Right ventricle myocardium inferior (tissue), 1 donor: ENCODE measurements around the gene GRID1. TPM values are rescaled to one million over a fixed set of nuclear protein-coding genes. Genes with fewer than 3 reads are reported as not detected.
A peak's percentile ranks its signal among the peaks of the same experiment; 100 is the strongest.

Source experiments
- ATAC-seq: fragments of 200-7000 bp; cut with Tn5 transposase; one replicate; pipeline ENCODE4 v1.9.1; 2020; ENCODE audit warnings: mild to moderate bottlenecking, moderate library complexity
- DNase-seq: peaks from one replicate; pipeline ENCODE4 v3.0.0; 2021; ENCODE audit errors: missing footprints
- intact Hi-C: fragments of 100-400 bp; cut with DNase I; formaldehyde crosslinking; loops from one replicate; pipeline ENCODE4 v1.11.0; 2022
- total RNA-seq: library from RNA; stranded (reverse); fragmentation: NEBNext Ultra II Directional; extraction: Animal tissue kit (Norgen Biotek cat#: 25700); gene quantifications from one replicate; pipeline ENCODE4 v1.2.1, GENCODE V29; 2021
- donor health status: DM: no; HTN: yes; CAD: no; lungs with severe emphysema.

The GRID1 gene
- total RNA-seq, 1 donor from 2014 or later: 1.3 TPM

DNA sequence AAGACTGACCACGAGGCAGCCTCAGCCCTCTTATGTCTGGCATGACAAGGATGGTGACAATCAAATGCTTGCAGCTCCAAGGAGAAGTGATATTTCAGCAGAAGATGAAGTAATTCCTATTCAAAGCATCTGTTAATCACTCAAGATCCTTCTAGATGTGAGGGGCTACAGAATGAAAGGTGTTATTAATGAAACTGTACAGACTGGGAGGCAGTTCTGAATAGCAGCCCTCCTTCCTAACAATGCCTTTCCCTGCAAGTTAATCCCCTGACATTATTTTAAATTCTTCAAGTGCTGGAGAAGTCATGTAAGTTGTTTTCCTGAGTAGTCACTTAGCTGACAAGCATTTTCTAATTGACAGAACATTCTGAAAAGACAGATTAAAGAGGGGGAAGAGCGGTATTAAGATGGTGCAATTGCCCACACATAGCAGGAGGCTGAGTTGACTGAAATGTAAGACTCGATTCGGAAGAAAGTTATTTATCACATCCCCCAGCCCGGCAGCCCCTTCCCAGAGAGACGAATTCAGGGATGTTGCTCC is 300.8 kb downstream of the GRID1 start:
- intact Hi-C loops: loop anchor here (5.0 kb wide), 1 partner anchor 68 kb away; no protein-coding TSS in a partner anchor
- no peak for ATAC-seq
- DNase-seq: no peak

DNA sequence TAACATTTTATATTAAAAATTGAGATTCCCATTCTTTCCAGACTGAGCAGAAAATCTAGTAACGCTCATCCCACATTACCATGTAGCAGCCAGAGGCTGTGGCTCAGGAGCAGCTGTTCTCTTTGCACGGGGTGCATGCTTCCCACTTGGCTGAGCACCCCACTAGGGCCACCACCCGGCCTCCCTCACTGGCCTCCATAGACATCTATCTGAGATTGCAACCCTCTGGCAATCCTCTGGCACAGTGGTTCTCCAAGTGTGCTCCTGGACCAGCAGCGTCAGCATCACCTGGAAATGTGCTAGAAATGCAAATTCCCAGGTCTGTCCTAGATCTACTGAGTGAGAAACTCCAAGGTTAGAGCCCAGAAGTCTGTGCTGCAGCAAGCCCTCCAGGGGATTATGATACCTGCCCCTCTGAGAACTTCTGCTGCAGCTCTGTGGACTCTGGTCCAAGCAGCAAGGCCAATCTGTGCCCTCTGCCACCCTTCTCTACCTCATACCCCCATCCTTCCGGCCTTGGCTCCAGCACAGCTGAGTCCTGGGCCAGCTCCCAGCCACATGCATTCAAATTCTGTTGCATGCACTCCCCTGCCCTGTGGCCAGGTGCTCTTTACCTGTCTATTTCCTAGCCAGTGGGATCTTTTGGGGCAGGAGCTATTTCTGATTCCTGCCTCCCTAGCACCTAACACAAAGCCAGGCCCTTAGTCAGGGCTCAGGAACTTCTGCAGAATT is 301.5 kb downstream of the GRID1 start:
- DNase-seq (no peak), ATAC-seq (no peak)
- intact Hi-C loops: loop anchor here (5.0 kb wide), 1 partner anchor 68 kb away; no protein-coding TSS in a partner anchor

DNA sequence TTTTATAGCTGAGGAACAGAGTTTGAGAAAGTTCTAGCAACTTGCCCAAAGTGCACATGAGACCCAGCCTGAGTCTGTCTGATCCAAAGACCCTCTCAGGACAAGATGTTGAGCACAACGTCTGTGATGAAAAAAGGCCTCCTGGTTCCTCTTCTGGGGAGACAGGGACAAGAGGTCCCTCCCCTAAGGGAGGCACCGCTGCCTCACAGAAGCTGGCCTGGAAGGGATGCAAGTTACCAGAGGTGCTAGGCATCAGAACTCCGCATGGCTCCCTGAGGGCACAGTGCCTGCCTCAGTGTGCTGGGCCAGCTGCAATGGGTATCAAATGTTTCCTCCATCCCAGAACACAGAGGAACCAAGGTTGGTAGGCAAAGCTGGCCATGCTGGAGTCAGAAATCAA is 302.4 kb downstream of the GRID1 start:
- intact Hi-C loops: no loop called here
- ATAC-seq: no peak
- DNase-seq: no peak

DNA sequence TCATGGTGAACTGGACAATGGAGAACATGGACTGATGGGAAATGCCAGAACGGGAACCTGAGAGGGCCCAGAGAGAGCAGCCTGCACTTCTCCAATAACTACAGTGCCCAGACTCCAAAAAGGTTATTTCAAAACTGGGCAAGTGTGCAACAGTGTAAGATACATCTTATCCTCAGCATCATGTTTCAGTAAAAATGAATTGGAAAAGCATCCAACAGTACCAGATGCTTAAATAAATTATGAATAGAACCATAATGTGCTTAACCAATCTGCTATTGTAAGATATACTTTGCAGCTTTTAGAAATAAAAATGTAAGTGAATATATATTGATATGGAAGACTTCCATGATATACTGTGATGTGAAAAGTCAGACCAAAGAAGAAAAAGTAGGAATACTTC is 303.3 kb downstream of the GRID1 start:
- DNase-seq (no peak), ATAC-seq (no peak)
- intact Hi-C loops: no loop called here

DNA sequence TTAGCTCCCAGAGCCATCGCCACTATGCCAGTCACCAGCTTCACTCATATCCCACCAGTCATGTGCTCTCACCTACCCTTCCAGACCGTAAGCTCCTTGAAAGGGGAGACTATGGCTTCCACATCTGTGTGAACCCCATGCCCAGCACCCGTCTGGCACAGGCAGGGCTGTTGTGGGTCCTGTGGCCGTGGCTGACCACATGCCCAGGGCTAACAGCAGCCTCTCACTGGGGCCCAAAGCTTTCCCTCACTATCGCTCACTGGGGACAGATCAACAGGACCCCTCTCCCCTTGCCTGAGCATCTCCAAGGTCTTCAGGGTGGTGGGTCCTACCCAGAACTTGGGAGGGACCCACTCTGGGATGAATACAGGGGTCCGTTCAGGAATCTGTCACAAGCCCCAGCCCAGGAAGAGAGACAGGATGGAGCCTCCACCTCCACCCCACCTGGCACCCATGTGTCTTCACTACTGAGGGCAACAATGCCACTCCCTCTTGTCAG is 303.9 kb downstream of the GRID1 start:
- no peak for DNase-seq
- intact Hi-C loops: no loop called here
- ATAC-seq: no peak

DNA sequence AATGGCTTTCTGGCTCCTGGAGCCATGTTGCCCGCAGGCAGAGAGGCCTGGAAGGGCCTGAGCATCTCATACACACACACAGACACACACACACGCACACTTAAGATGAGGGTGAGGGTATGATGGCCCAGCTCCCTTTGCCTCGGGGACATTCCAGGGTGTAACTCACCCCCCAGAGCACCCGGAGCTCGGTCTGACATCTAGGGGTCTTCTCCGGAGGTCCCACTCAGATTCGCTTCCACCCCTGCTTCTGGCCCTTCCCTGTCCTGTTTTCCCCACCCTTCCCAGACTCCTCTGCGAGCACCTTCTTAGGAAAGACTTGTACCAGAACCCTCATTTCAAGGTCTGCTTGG is 304.4 kb downstream of the GRID1 start:
- no peak for ATAC-seq
- intact Hi-C loops: no loop called here
- no peak for DNase-seq

DNA sequence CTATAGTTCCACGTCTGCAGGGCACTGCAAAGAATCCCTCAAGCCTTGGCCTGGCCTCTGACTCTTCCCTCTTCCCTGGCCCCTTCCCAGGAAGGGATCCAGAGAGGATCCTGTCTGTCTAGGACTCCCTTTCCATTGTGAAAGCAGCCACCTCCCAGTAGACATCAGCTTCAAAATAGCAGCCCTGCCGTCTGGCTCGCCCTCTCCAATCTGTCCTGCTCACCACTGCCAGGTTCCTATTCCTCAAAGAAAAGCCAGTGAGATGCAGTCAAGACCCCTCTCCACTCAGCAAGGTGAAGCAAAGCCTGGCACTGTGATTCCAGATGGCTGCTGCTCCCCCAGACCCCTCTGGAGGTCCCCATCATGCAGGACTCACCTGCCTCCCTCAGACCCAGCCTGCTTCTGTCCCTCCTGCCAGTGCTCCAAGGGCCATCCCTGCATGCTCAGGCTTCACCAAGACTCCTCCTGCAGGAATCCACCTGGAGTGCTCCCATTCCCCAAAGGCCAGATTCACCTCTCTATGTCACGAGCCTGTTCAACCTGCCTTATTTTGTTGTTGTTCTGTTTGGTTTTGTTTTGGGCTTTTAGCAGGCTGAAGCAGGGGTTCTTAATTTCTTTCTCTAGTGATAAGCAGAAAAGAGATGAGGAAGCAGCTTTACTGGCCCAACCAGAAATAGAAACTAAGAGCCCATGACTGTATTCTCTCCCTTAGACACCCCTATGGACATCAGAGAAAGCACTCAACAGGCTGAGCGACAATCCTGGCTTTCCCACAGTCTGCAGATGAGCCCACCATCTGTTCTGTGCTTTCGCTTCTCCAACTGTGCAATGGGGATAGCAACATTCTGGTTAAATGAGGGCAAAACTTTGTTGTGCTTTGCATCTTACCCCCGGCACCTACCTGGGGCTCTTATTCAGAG is 305.1 kb downstream of the GRID1 start:
- intact Hi-C loops: no loop called here
- no peak for ATAC-seq
- DNase-seq: no peak

DNA sequence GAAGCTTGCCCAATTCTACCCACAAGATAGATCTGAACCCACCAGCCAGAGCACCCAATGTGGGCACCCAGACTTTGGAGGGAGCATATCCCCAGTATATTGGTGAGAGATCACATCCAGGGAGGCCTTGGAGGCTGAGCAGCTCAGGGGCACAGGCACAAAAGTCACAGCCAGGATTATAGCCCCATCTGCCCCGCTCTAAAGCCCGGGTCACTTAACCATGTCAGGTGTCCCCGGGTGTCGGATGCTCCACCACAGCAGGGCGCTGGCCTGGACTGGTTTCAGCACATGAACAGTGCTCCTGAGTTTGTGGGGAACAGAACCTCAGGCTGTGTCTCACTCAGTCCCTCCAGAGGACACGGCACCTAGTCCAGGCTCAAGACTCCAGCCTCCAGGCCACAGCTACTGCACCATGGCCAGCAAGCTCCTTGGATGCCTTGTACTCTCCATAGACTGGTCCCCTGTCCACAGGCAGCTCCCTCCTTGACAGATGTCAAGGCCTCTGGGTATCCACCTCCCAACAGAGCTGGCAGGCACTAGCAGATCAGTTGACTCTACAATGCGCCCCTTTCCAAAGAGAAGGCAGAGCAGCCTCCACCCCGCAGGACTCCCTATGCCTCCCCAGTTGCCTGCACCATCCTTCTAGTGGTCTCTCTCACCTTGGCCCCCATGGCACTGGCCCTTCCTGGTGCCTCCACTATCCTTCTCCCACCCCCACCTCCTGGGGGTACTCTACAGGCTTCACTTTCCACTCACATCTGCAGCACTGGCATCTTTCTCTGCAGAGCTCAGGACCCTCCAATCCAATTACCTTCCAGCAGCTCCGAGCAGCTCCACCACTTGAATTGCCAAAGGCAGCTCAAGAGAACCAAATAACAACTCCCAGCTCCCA is 306.0 kb downstream of the GRID1 start:
- intact Hi-C loops: no loop called here
- no peak for ATAC-seq
- DNase-seq: no peak

DNA sequence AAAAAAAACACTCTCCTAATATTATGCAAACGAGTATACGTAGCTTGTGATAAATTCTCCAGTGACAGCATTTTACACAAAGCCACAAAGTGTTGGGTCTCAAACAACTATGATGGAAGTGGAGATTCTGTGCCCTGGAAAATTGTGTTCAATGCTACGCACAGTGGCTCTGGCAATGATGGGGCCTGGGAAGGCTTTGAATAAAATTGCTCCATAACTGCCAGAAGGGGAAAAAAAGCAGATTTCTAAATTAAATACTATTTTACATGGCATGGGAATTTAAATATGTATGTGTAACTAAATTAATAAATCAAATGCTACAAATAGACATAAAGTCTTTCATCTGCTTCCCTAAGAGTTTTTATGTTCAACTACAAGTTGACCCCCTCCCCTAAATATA is 306.7 kb downstream of the GRID1 start:
- DNase-seq (no peak), ATAC-seq (no peak)
- intact Hi-C loops: no loop called here

DNA sequence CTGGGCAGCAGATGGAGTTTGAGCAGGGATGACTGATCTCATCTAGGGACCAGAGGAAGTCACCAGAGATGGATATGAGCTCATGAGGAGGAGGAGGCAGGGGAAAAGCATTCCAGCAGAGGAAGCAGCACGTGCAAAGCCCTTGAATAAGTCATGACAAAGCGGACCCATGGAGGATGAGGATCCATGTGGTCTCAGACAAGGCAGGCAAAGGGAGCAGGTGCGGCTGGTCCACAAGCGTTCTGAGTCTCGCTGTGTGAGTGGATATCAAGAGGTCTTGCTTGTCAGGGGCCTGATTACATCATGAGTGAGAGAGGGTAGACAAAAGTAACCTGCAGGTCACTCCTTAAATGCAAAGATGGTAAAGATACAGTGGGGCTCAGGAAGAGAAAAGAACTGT is 307.6 kb downstream of the GRID1 start:
- DNase-seq (no peak), ATAC-seq (no peak)
- intact Hi-C loops: no loop called here

DNA sequence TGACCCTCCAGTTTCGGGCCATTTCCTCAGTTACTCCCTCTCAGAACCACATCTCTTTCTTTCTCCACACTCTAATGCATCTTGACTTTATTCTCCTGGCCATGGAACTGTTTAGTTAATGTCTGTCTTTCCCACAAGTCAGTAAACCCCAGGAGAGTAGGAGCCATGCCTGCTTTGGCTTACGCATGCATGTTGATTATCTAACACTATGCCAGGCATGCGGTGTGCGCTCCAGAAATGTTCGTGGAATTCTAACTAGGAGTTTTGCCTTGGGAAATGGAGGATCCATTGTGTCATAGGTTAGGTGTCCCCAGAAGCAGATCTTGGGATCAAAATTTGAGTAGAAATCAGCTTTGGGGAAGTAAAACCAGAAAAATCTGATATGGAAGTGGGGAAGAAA is 308.9 kb downstream of the GRID1 start:
- intact Hi-C loops: no loop called here
- no peak for DNase-seq
- ATAC-seq: peak; percentile 55

DNA sequence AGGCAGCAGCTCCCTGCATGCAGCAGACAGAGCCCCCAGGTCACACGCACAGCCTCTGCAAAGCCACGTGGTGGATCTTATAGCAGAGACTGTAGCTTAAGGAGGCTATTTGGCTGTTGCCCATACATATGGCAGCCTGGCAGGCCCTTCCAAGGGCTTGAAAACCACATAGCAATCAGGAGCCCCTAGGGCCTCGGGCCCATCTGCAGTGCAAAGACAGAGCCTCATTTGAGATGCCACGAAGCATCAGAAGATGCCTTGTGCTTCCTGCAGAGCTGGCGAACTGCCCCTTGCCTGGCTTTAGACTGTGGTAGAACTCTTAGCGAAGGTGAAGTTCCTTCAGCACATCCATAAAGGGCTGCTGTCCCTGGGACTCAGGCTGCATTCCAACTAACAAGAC is 309.9 kb downstream of the GRID1 start:
- ATAC-seq: no peak
- no peak for DNase-seq
- intact Hi-C loops: no loop called here

DNA sequence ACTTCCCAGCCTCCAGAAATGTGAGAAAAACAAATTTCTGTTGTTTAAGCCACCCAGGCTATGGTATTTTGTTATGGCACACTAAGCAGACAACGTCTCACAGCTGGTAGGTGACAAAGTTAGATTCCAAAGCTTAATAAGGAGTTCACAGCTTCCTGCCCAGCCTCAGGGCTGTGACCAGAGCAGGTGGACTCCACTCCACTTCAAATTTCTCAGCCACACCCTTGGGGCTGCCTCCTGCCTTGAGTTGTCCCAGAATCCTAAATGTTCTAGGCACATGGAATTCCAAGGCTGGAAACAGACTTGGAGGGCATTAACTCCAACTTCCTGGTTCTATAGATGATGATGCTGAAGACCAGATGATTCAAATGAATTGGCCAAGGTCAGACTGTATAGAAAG is 310.7 kb downstream of the GRID1 start:
- intact Hi-C loops: no loop called here

DNA sequence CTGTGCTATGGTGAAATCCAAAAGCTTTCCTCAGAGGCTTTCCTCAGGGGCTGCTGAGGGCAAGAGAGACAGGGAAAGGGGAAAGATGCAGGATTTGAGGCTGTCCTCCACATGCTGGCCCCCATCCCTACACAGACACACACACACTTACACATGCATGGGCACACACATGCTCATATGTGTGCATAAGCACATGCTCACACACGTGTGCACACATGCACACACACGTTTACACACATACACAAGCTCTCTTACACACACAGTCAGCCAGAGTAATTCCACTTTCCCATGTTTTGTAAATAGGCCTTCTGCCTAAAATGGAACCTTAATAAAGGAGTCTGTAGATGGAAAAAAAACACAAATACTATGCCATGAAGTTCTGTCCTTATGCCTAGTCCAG is 312.9 kb downstream of the GRID1 start:
- intact Hi-C loops: no loop called here
- no peak for DNase-seq
- ATAC-seq: no peak

More for the DNA sequence above, 310.7 kb downstream of the GRID1 start:
- DNase-seq (no peak), ATAC-seq (no peak)

DNA sequence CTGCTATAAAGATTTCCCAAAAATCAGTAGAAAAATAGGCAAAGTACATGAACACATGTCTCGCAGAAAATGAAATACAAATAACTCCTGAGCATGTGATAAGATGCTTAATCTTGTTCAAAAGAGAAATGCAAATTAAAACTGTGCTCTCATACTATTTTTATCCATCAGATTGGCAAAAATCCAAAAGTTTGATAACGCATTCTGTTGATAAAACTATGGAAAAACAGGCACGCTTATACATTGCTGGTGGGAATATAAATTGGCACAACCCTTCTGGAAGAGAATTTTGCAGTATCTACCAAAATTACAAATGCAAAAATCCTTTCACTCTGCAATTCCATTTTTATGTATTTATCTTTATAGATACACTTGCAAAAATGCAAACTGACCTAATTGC is 315.0 kb downstream of the GRID1 start:
- intact Hi-C loops: no loop called here
- DNase-seq (no peak), ATAC-seq (no peak)

DNA sequence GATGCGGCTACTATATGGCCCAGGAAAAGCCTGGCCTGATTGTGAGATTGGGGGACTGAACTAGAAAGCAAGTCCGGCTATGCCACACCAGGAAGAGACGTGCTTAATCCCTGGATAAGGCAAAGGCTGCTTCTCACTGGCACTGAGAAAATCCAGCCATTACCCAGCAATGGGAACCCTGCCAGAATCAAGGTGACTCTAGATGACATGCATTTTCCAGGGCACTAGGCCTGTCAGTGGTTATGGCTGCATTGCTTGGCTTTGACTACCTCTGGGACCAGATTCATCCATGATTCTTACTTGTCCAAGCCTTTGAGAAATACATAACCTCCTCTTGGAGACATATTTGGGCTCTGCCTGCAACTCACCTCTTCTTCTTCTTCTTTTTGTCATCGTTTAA is 317.2 kb downstream of the GRID1 start:
- no peak for ATAC-seq
- no peak for DNase-seq
- intact Hi-C loops: no loop called here

DNA sequence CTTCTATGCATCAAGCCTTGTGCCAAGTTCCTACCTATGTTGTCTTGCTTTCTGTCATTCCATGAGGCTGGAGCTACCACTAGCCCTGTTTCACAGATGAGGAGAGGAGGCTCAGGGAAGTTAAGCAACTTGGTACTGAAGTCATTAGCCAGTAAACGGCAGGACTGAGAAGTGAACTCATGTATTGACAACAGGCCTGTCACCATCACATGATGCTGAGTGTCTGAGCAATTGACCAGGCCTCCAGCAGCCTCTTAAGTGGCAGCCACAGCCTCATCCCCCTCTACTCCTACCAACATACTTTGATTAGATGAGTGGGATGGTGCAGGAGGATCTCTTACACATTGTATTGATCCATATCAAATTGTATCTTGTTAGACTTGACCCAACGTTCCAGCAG is 317.6 kb downstream of the GRID1 start:
- intact Hi-C loops: no loop called here
- DNase-seq (no peak), ATAC-seq (peak; percentile 37)

DNA sequence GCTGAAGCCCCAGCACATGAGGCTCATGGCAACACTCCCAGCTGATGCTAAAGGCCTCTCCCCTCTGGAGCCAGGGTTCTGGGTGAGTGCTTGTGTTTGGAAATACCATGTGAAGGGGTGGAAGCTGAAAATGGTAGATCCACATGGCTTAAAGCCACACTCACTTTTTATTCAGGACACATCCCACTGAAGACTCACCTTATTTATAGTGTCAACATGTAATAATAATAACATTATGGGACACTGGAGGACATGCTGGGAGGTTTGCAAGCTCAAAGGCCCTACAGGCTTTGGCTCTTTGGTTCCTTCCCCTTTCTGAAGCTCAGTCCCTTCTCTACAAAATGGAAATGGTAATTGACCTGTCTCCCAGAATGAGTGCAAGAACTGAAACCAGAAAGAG is 318.0 kb downstream of the GRID1 start:
- no peak for ATAC-seq
- intact Hi-C loops: no loop called here
- DNase-seq: no peak

DNA sequence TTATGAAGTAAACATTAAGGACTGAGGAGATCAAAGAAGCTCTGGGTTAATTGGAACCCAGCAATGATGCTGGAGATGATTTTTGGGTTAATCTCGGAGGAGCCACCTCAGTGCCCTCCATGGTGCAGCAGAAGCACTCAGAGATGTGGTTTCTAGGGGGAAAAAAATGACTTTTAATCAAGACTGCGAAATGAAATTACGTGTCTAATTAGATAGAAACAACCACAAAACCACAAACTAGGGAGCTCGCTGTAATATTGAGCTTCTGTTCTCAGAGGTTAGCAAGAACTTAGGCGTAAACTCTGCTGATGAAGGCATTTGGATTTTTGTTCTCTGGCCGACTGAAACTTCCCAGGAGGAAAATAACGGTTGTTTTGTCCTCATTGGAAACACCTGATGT is 319.0 kb downstream of the GRID1 start:
- no peak for DNase-seq
- intact Hi-C loops: no loop called here
- no peak for ATAC-seq
